Germinal center (tissue), 1 donor: ENCODE data around the gene NTF4.
"Not testable (repeated sequence)": the region's sequence is repeated elsewhere in the genome, so short reads cannot be mapped to it uniquely, and the experiment has no call there.

ENCODE experiments used
- DNase-seq: peaks from one replicate; pipeline ENCODE4 v3.0.0; 2012; ENCODE audit warnings: mixed read lengths, low spot score

The NTF4 gene

DNA sequence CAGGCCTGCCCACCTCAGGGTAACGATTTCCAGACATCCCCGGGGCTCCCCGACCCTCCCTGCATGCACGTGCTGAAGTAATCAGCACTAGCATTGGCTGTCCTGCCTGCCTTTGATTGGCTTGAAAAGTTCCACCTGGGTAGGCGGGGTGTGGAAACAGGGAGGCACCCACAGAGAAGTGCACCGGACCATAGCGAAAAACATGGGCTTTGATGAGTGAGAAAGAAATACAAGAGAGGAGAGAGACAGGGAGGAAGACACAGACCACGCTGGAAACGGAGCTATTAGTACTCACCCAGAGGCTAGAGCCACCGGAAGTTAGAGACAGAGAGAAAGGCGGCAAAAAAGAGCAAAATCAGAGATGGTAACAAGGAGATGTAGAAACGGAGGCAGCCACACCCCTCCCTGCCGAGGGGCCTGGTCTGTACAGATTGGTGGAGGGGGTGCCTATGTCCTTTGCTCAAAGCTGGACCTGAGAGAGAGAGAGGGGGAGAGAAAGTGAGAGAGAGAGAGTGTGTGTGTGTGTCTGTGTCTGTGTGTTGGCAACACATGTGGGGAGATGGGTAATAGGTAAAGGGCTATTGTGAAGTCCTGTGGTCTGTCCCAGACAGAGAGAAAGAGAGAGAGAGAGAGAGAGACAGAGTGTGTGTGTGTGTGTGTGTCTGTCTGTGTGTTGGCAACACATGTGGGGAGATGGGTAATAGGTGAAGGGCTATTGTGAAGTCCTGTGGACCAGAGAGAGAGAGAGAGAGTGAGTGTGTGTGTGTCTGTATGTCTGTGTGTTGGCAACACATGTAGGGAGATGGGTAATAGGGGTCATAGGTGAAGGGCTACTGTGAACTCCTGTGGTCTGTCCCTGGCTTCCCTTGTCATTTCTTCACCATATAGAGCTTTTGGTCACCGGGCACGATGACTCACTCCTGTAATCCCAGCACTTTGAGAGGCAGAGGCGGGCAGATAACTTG is 43.4 kb downstream of the NTF4 start:
- DNase-seq = no peak

DNA sequence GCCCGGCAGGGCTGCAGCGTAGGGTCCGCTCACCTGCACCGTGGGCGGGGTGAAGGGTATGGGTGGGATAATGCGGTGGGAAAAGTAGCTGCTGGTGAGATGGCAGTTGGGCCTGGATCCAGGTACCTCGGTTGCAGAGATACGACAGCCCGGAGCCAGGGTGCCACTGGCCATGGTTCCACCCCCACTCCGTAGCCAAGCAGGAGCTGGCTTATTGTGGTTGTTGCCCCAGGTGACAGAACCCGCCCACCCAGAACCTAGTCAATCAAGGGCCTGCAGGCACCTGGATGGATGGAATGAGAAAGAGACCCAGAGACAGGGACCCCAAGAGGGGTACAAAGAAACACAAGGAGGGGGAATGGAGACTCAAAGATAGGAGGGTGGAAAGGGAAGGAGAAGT is 44.3 kb downstream of the NTF4 start:
- DNase-seq = no peak

GRCh38 chr19:49019242-49019932 is 45.2 kb downstream of the NTF4 start:
- DNase-seq = peak; percentile 77

DNA sequence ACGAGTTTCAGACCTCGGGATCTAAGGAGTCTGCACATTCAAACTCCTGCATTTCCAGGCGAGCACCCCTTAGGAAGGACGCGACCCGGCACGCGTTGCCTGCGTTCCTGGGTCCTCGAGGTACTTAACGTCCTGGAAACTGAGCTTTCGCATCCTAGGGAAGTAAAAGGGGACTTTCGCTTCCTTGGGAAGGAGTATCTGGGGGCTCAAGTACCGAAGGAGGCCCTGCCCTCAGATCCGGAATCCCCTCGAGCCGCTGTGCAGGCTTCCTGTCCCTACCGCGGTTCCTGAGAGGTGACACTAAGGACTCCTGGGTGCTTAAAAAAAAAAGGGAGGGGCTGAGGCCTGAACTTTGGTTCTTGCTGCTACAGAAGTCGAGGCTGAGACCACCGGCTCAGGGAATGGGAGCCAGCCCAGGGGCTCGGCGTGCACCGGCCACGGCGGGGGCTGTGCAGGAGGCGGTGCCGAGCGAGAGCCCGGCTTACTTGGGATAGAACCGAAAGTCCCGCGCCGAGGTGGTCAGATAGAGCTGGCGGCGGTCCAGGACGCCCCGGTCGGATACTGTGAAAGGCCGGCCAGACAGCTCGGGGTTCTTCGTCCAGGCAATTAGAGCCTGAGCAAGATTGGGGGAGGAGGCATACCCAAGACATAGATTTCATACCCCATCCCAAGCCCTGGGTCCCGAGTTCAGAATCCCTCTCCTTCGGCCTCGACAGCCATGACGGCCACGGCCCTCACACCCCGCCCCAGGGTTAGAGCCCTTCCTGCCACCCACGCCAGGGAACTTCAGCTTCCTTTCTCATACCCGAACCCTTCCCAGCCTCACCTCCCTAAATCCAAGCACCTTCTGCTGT is 46.0 kb downstream of the NTF4 start:
- not testable (repeated sequence) for DNase-seq

GRCh38 chr19:49017666-49018351 is 46.8 kb downstream of the NTF4 start:
- peak; percentile 85 for DNase-seq

GRCh38 chr19:49017041-49017665 is 47.5 kb downstream of the NTF4 start, which contains the start of gene LHB:
Gene LHB (minus strand): TSS chr19:49017091. CDS start chr19:49017081, 10 bp downstream.
- no peak for DNase-seq

- no peak for DNase-seq
Measured at GRCh38 chr19:49016067-49016839, 48.4 kb downstream of the NTF4 start.

DNA sequence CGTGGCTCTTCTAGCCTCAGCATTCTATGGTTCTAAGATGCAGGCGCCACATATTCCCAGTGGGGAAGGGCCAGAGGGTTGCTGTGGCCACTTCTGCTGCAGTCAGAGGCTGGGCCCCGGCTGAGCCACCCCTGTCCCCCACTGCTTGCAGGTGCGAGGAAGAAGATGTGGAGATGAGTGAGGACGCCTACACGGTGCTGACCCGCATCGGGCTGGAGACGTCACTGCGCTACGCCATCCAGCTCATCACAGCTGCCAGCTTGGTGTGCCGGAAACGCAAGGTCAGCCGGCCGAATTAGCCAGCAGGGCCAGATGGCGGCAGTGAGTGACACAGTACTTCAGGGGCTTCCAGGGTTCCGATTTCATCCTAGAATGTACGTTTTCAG is 49.8 kb downstream of the NTF4 start:
- no peak for DNase-seq

- DNase-seq = no peak
Measured at GRCh38 chr19:49014123-49014869, 50.3 kb downstream of the NTF4 start.

DNA sequence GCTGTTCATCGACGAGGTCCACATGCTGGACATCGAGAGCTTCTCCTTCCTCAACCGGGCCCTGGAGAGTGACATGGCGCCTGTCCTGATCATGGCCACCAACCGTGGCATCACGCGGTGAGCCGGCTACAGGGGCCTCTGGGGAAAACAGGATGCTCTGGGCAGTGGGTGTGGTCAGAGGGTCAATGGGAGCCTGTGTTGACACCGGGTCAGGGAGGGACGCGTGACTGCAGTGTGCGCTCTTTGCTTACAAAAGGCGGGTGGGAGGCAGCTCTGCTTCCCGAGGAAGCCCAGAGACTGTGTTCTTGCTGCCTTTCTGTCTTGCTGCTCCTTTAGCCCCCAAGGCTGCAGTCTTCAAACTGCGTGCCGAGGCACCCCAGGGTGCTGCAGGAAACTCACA is 53.4 kb downstream of the NTF4 start:
- DNase-seq = no peak
